ENCODE results near the gene CCDC178.

DNA sequence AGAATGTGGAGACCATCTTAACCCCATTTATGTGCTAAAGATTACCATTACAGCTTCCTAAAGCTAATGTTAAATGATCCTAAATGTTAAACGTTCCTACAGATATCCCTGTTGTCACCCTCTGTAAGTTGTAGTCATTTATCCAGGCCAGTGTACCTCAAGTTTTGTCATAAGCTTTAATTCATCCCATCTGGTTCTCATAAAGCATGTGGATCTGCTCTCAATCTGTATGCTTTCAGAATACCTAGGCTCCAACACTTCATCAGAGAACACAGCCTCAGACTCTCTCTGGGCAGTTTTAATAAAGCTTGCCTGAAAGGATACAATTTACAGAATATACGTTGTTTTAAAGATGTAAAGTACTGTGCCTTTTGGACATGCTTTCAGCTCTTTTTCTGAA lies 4.2 kb upstream of the CCDC178 start:
- TF ChIP-seq, protein P1, sequence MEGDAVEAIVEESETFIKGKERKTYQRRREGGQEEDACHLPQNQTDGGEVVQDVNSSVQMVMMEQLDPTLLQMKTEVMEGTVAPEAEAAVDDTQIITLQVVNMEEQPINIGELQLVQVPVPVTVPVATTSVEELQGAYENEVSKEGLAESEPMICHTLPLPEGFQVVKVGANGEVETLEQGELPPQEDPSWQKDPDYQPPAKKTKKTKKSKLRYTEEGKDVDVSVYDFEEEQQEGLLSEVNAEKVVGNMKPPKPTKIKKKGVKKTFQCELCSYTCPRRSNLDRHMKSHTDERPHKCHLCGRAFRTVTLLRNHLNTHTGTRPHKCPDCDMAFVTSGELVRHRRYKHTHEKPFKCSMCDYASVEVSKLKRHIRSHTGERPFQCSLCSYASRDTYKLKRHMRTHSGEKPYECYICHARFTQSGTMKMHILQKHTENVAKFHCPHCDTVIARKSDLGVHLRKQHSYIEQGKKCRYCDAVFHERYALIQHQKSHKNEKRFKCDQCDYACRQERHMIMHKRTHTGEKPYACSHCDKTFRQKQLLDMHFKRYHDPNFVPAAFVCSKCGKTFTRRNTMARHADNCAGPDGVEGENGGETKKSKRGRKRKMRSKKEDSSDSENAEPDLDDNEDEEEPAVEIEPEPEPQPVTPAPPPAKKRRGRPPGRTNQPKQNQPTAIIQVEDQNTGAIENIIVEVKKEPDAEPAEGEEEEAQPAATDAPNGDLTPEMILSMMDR (IDR thresholded peaks at IDR 0.05): no peak
- TF ChIP-seq POLR2A (IDR thresholded peaks at IDR 0.05): no peak
